ENCODE results near the gene TGFBR3.

Gene TGFBR3

GRCh38 chr1:91796390-91796654 lies 89.6 kb downstream of the TGFBR3 start:
- DNase-seq: no peak

GRCh38 chr1:91795591-91796389 lies 90.2 kb downstream of the TGFBR3 start:
- DNase-seq: no peak

- no peak for DNase-seq
These were observed 92.1 kb downstream of the TGFBR3 start for GRCh38 chr1:91793877-91794276.

- DNase-seq: no peak
These were observed 92.8 kb downstream of the TGFBR3 start for GRCh38 chr1:91793189-91793588.

- DNase-seq: no peak
These were observed 93.4 kb downstream of the TGFBR3 start for GRCh38 chr1:91792489-91793071.

- DNase-seq: no peak
These were observed 94.1 kb downstream of the TGFBR3 start for GRCh38 chr1:91791691-91792488.

- DNase-seq: no peak
These were observed 94.8 kb downstream of the TGFBR3 start for GRCh38 chr1:91791103-91791502.

GRCh38 chr1:91790392-91790791 lies 95.6 kb downstream of the TGFBR3 start:
- no peak for DNase-seq

GRCh38 chr1:91789273-91789997 lies 96.5 kb downstream of the TGFBR3 start:
- DNase-seq: no peak

- no peak for DNase-seq
These were observed 98.0 kb downstream of the TGFBR3 start for GRCh38 chr1:91787919-91788318.

GRCh38 chr1:91784616-91785015 lies 101.3 kb downstream of the TGFBR3 start:
- DNase-seq: no peak

GRCh38 chr1:91784191-91784590 lies 101.8 kb downstream of the TGFBR3 start:
- no peak for DNase-seq

- DNase-seq: no peak
These were observed 102.4 kb downstream of the TGFBR3 start for GRCh38 chr1:91783423-91784170.

- no peak for DNase-seq
These were observed 103.9 kb downstream of the TGFBR3 start for GRCh38 chr1:91781901-91782622.

- no peak for DNase-seq
These were observed 104.6 kb downstream of the TGFBR3 start for GRCh38 chr1:91781371-91781825.

GRCh38 chr1:91779548-91780021 lies 106.4 kb downstream of the TGFBR3 start:
- DNase-seq: no peak

- no peak for DNase-seq
These were observed 107.0 kb downstream of the TGFBR3 start for GRCh38 chr1:91778964-91779363.

- peak in 1 of 2 experiments; percentile 19 for DNase-seq
These were observed 108.2 kb downstream of the TGFBR3 start for GRCh38 chr1:91777630-91778300.

- no peak for DNase-seq
These were observed 108.8 kb downstream of the TGFBR3 start for GRCh38 chr1:91777196-91777595.

- DNase-seq: no peak
These were observed 109.7 kb downstream of the TGFBR3 start for GRCh38 chr1:91776068-91776794.

Data from SHP77 (cell line).